GM19372 (cell line): ENCODE measurements around the gene ADPRHL1.

Experiments used
- ATAC-seq: cut with Tn5 transposase; IDR thresholded peaks from one replicate; pipeline ENCODE4 v1.9.1; 2021; ENCODE audit warnings: mild to moderate bottlenecking, low read depth, moderate library complexity; ENCODE audit not compliant: unreplicated experiment

ADPRHL1 gene

GRCh38 chr13:113357529-113357928, 95.8 kb downstream of the ADPRHL1 start:
- no peak for ATAC-seq

GRCh38 chr13:113356596-113356995, 96.7 kb downstream of the ADPRHL1 start:
- no peak for ATAC-seq

- no peak for ATAC-seq
Measured at GRCh38 chr13:113355621-113356020, 97.7 kb downstream of the ADPRHL1 start.

- no peak for ATAC-seq
Measured at GRCh38 chr13:113354831-113355610, 98.3 kb downstream of the ADPRHL1 start.

- ATAC-seq = no peak
Measured at GRCh38 chr13:113353254-113353653, 100.0 kb downstream of the ADPRHL1 start.

GRCh38 chr13:113351514-113352026, 101.7 kb downstream of the ADPRHL1 start:
- ATAC-seq = no peak

GRCh38 chr13:113350938-113351335, 102.4 kb downstream of the ADPRHL1 start:
- ATAC-seq = no peak

GRCh38 chr13:113350065-113350937, 103.0 kb downstream of the ADPRHL1 start:
- ATAC-seq = no peak
